Peyer's patch (tissue), 4 donors: ENCODE measurements around the gene CMYA5. TPM values are rescaled to one million over a fixed set of nuclear protein-coding genes. Genes with fewer than 3 reads are reported as not detected.

Experiments
- DNase-seq, 3 donors: peaks; one replicate each; pipeline ENCODE4 v3.0.0-alpha.2; 2017 to 2019
- H3K27ac ChIP-seq, 4 donors: fragments of 200-600 bp; sonication (generic); one replicate each; pipeline ENCODE4 v1.5.1; 2016 to 2019
- H3K27me3 ChIP-seq, 2 donors: fragments of 200-600 bp; sonication (generic); one replicate each; pipeline ENCODE4 v1.5.1; 2019
- H3K36me3 ChIP-seq, 3 donors: fragments of 200-600 bp; sonication (generic); one replicate each; pipeline ENCODE4 v1.5.1; 2016 to 2019
- H3K4me1 ChIP-seq, 4 donors: fragments of 200-600 bp; sonication (generic); one replicate each; pipeline ENCODE4 v1.5.1; 2016 to 2019
- H3K4me3 ChIP-seq, 4 donors: fragments of 200-600 bp; sonication (generic); 1 replicate in 3 of 4; 2 replicates in 1 of 4; pipeline ENCODE4 v1.5.1; 2016 to 2019; ENCODE audit warnings: mild to moderate bottlenecking in 1 of 4
- H3K9me3 ChIP-seq, 4 donors: fragments of 200-600 bp; sonication (generic); one replicate each; pipeline ENCODE4 v1.5.1; 2016 to 2019; ENCODE audit warnings: mild to moderate bottlenecking in 1 of 4
- CTCF ChIP-seq, 6 experiments: fragments of 450-650 bp in 4 of 6; fragments of 200-600 bp in 2 of 6; sonication (generic) in 1 of 6; IDR thresholded peaks; one replicate each; pipeline ENCODE4 v1.5.1; 2017 to 2019; ENCODE audit warnings: antibody characterized with exemption in 6 of 6, mild to moderate bottlenecking in 3 of 6, moderate library complexity in 1 of 6
- POLR2A ChIP-seq, 2 donors: fragments of 450-650 bp; IDR thresholded peaks; one replicate each; pipeline ENCODE4 v1.5.1; 2017; ENCODE audit warnings: antibody characterized with exemption in 2 of 2, mild to moderate bottlenecking in 2 of 2, moderate library complexity in 2 of 2
- total RNA-seq, 4 donors: library from RNA; depleted of rRNA; stranded (reverse); fragments of >200 nt; gene quantifications; one replicate each; pipeline ENCODE4 v1.1.0, GENCODE V29; 2016

Gene CMYA5
- total RNA-seq, 4 donors from 2014 or later: 1.1 to 15.7 (median 2.5) TPM

- Histone ChIP-seq H3K9me3 (no peaks in the 10 kb centered on the region), H3K4me3 (no peak overlapping the region), H3K27me3 (no peaks in the 10 kb centered on the region), H3K36me3 (no peaks in the 10 kb centered on the region), H3K4me1 (no peaks in the 10 kb centered on the region), H3K27ac (no peak overlapping the region)
- no peak for TF ChIP-seq CTCF (IDR thresholded peaks at IDR 0.05)
- TF ChIP-seq POLR2A (IDR thresholded peaks at IDR 0.05): no peak
- DNase-seq: no peak
These were observed 148.3 kb downstream of the CMYA5 start for GRCh38 chr5:79837761-79838551.

GRCh38 chr5:79840084-79840990 is 150.7 kb downstream of the CMYA5 start:
- Histone ChIP-seq H3K27ac (no peak overlapping the region), H3K27me3 (no peaks in the 10 kb centered on the region), H3K9me3 (no peaks in the 10 kb centered on the region), H3K4me1 (no peaks in the 10 kb centered on the region), H3K4me3 (no peak overlapping the region), H3K36me3 (no peaks in the 10 kb centered on the region)
- no peak for DNase-seq
- no peak for TF ChIP-seq CTCF (IDR thresholded peaks at IDR 0.05)
- TF ChIP-seq POLR2A (IDR thresholded peaks at IDR 0.05): no peak

- no peaks in the 10 kb centered on the region for H3K4me1 ChIP-seq
- TF ChIP-seq CTCF (IDR thresholded peaks at IDR 0.05) (no peak), POLR2A (IDR thresholded peaks at IDR 0.05) (no peak)
- H3K27me3 ChIP-seq: no peaks in the 10 kb centered on the region
- H3K9me3 ChIP-seq: no peaks in the 10 kb centered on the region
- no peak for DNase-seq
- H3K36me3 ChIP-seq: no peaks in the 10 kb centered on the region
- H3K27ac ChIP-seq: no peak overlapping the region
- no peak overlapping the region for H3K4me3 ChIP-seq
These were observed 151.5 kb downstream of the CMYA5 start for GRCh38 chr5:79841172-79841571.

GRCh38 chr5:79842006-79842881 is 152.6 kb downstream of the CMYA5 start:
- Histone ChIP-seq H3K4me3 (no peak overlapping the region), H3K27ac (no peak overlapping the region), H3K27me3 (no peaks in the 10 kb centered on the region), H3K36me3 (no peaks in the 10 kb centered on the region), H3K9me3 (no peaks in the 10 kb centered on the region), H3K4me1 (no peaks in the 10 kb centered on the region)
- no peak for TF ChIP-seq CTCF (IDR thresholded peaks at IDR 0.05)
- no peak for DNase-seq

- DNase-seq: no peak
- Histone ChIP-seq H3K9me3 (no peaks in the 10 kb centered on the region), H3K4me1 (no peaks in the 10 kb centered on the region), H3K27ac (no peak overlapping the region), H3K4me3 (no peak overlapping the region), H3K27me3 (no peaks in the 10 kb centered on the region), H3K36me3 (no peaks in the 10 kb centered on the region)
- no peak for TF ChIP-seq POLR2A (IDR thresholded peaks at IDR 0.05)
- no peak for TF ChIP-seq CTCF (IDR thresholded peaks at IDR 0.05)
These were observed 153.4 kb downstream of the CMYA5 start for GRCh38 chr5:79842991-79843390.
